Inflammatory macrophage treated with lipopolysaccharide for 1 hour (primary cell): Measurements from ENCODE around the gene PRR5L.
A peak's percentile ranks its signal among the peaks of the same experiment; 100 is the strongest.

Experiments used
- DNase-seq, 2 donors: peaks; one replicate each; pipeline ENCODE4 v3.0.0-alpha.2; 2020 to 2022

Gene PRR5L

DNA sequence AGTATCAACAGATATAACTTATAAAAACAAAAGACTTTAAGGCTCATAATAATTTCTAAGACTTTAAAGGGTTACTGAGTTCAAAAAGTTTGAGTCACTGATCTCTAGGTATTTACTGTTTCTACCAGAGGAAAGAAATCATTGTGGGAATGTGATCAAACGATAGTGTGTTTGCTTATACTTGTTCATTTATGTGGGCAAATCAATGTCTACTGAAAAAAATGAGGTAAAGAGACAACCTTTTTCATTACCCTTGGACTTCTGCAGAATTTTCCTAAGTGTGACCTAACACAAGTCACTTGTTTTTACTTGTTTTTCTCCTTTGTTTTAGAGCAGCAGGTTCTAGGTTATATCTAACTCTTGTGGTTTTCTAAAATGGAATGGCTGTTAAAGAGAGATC lies 65.4 kb downstream of the PRR5L start:
- no peak for DNase-seq

- peak; percentile 64 to 76 for DNase-seq
These were observed 65.9 kb downstream of the PRR5L start for GRCh38 chr11:36361901-36362391.

GRCh38 chr11:36362902-36363301 lies 66.8 kb downstream of the PRR5L start:
- no peak for DNase-seq

DNA sequence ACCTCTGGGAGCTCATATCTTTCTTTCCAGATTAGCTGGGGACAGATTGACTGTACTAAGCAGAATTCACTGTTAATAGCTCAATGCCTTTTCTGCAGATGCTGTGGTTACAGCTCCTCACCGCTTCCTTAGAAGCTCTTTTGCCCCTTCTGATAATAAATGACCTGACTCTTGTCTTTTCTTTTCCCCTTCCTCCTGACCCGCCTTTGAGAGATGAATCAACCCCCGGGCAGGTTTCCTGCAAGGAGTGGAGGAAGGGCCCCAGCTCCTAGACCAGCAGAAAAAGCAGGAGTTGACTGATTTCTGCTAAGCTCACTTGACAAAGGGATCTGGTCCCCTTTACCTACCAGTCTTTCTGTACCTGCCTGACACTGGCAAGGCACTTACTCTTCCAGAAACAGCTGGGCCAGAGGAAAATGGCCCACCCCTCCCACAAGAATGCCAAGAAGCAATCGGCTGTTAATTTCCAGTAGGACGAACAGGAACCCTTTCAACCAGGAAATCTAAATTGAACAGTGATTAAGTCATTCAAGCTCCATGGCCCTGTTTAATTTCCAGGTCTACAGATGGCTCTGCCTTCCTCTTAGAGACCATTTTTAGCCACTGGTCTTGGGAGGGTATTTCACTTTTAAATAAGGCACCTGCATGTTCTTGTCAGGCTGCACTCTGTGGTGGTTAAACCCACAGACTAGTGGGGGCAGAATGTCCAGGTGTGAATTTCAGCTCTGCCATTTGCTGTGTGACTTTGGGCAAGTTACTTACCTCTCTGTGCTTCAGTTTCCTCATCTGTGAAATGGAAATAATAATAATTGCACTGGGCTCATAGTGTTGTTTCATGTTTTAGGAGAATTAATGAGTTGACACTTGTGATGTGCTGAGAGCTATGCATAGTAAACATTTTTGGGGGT lies 67.5 kb downstream of the PRR5L start:
- no peak for DNase-seq

GRCh38 chr11:36364551-36365325 lies 68.7 kb downstream of the PRR5L start:
- no peak for DNase-seq

- DNase-seq: peak; percentile 76 to 78
These were observed 69.8 kb downstream of the PRR5L start for GRCh38 chr11:36365907-36366306.

GRCh38 chr11:36367806-36368680 lies 72.0 kb downstream of the PRR5L start:
- DNase-seq: no peak

DNA sequence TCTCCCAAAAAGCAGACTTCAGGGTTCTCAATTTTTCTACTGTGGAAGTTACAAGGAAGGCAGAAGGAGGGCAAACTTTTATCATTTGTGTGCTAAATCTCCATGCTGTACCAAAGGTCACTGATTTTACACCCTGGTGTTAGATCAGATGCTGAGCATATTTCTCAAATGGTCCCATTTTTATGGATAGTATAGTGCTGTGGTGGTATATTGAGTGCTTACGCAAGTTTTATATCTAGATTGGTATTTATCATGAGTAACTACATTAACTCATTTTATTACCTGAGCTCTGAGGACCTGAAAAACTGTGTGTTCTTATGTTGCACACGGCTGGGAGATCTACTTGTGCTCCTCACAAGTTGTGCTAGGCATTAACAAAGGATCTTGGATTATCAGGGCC lies 75.1 kb downstream of the PRR5L start:
- no peak for DNase-seq

DNA sequence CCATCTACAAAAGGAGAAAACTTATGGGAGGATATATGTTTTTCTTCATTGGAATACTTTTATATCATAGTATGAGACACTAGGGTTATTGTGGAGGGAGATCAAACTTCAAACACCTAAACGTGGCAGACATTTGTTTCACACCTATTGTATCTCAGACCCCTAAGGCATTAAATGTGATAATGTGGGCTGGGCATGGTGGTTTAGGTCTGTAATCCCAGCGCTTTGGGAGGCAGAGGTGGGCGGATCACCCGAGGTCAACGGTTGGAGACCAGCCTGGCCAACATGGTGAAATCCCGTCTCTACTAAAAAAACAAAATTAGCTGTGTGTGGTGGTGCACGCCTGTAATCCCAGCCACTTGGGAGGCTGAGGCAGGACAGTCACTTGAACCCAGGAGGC lies 75.5 kb downstream of the PRR5L start:
- DNase-seq: no peak

- DNase-seq: no peak
These were observed 76.1 kb downstream of the PRR5L start for GRCh38 chr11:36372101-36372771.

DNA sequence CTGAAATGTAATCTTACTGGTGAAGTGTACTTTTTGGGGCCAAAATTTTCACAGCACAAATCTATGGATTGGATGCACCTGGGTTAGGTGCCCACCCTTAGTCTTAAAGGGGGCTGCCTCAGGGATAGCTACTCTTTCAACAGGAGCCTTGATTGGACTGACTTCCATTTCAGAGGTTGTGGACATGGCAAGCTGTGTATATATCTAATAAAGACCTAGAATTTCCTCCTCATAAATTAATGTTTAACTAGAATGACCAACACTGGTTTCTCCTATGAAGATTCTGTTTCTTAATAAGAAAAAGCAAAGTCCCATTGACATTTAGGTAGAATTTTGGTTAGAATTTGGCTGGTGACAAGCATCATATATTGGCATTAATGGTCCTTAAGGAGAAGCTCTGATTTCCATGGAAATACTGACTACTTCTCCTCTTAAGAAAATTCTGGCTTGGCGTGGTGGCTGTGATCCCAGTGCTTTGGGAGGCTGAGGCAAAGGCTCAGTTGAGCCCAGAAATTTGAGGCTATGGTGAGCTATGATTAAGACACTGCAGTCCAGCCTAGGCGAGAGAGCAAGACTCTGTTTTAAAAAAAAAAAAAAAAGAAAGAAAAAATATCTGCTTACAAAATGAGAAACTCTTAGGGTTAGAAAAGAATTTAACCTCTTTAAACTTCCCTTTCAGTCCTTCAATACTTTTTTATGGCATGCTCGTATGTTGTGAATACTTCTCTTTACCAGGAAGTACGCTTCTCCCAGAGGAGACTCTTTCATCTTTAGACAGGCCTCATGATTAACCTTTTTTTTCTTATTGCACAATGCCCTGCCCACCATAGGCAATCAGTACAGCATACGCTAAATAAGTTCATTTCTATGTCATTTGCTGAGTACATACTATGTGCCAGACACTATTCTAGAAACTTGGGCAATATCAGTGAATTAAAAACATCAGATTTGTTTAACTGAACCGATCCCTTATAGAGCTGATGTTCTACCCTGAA lies 77.2 kb downstream of the PRR5L start:
- no peak for DNase-seq

- DNase-seq: no peak
These were observed 78.6 kb downstream of the PRR5L start for GRCh38 chr11:36374726-36375125.

DNA sequence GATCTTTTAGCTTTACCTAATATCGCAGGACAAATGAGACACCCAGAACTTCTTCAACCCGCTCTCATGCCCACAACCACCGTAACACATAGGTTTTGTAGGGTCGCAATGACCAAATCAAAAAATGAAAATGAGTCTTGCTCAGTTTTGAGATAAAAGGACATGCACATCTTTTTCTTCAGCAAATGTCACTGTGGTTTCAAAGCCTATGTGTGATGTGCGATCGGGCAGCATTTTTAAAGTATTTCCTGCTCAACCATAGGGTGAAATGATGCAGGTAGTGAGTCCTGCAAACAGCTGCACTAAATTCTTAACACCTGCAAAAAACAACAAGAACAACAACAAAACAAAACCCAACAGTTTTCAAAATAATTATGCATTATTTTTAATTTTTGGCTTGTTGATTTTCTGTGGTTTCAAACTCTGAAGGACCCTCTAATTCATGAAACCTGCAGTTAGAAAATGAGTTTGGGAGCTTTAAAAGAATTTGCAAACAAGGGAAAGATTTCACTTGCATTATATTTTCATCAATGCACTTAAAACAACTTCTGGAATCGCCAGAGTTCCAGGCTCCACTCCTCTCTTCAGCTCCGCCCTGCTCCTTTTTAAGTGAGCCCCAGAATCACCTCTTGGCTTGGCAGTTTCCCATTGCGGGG lies 79.4 kb downstream of the PRR5L start:
- DNase-seq: no peak

GRCh38 chr11:36376009-36376887 lies 80.2 kb downstream of the PRR5L start:
- DNase-seq: no peak

GRCh38 chr11:36376888-36377758 lies 81.0 kb downstream of the PRR5L start:
- DNase-seq: peak; percentile 52 to 62

- DNase-seq: no peak
These were observed 81.9 kb downstream of the PRR5L start for GRCh38 chr11:36377759-36378564.

DNA sequence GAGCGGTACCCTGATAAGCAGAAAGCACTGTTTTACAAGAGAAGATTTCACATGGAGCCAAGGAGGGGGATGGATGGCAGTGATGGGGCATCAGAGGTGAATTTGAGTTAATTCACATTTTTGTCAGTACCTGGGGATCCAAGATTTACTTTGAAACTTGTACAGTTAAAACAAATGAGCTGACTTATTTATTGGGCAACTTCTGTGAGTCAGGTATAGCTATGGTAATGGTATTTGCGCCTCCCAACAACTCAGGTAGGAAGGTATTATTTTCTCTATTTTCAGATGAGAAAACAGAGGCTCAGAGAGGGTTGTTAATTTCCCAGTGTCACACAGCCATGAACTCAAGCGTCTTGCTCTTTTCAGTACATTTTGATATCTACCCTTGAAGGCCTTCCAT lies 83.6 kb downstream of the PRR5L start:
- DNase-seq: no peak
